ENCODE measurements around the gene LSG1.

DNA sequence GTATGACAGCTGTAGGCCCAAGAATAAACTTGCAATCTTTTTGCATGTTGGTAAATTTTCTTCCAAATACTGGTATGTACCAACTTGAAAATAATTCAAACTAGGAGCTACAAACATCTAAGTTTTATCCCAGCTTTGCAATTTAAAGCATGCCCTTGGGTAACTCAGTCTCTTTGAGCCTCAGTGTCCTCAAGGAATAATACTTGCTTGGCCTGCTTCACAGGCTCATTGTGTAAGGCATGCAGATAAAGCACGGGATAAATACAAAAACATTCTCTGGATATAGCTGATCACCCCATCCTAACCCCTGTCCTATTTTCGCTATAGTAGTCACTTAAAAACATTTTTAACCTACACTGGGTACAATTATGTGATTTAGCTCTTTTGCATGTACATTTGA is 29.2 kb downstream of the LSG1 start:
- TF ChIP-seq EP300 (IDR thresholded peaks at IDR 0.05), result no peak
- TF ChIP-seq, protein P1, sequence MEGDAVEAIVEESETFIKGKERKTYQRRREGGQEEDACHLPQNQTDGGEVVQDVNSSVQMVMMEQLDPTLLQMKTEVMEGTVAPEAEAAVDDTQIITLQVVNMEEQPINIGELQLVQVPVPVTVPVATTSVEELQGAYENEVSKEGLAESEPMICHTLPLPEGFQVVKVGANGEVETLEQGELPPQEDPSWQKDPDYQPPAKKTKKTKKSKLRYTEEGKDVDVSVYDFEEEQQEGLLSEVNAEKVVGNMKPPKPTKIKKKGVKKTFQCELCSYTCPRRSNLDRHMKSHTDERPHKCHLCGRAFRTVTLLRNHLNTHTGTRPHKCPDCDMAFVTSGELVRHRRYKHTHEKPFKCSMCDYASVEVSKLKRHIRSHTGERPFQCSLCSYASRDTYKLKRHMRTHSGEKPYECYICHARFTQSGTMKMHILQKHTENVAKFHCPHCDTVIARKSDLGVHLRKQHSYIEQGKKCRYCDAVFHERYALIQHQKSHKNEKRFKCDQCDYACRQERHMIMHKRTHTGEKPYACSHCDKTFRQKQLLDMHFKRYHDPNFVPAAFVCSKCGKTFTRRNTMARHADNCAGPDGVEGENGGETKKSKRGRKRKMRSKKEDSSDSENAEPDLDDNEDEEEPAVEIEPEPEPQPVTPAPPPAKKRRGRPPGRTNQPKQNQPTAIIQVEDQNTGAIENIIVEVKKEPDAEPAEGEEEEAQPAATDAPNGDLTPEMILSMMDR (IDR thresholded peaks at IDR 0.05), result no peak
